Natural killer cell (primary cell): Measurements from ENCODE around the gene RHOD. TPM values are rescaled to one million over a fixed set of nuclear protein-coding genes. Genes with fewer than 3 reads are reported as not detected.

Source experiments
- ATAC-seq, 3 donors: fragments of 150-1000 bp in 2 of 3; fragments of 200-7000 bp in 1 of 3; cut with Tn5 transposase; 1 replicate in 1 of 3; 2 replicates in 2 of 3; pipeline ENCODE4 v1.10.0; 2021; ENCODE audit warnings: mild to moderate bottlenecking in 2 of 3, moderate library complexity in 2 of 3
- DNase-seq, 2 donors: peaks; one replicate each; pipeline versions ENCODE4 v3.0.0 to v3.0.0-alpha.2; 2013 to 2021; ENCODE audit warnings: mixed read lengths in 1 of 2
- H3K27ac ChIP-seq: one replicate; pipeline ENCODE4 v1.5.1; 2013; ENCODE audit warnings: mild to moderate bottlenecking, low read length
- H3K27me3 ChIP-seq: one replicate; pipeline ENCODE4 v1.6.1; 2013; ENCODE audit warnings: low read length; ENCODE audit not compliant: control insufficient read depth, insufficient read depth
- H3K36me3 ChIP-seq: one replicate; pipeline ENCODE4 v1.6.1; 2013; ENCODE audit warnings: low read length; ENCODE audit not compliant: control insufficient read depth, insufficient read depth
- H3K4me1 ChIP-seq: one replicate; pipeline ENCODE4 v1.6.1; 2013; ENCODE audit warnings: low read length; ENCODE audit not compliant: control insufficient read depth, insufficient read depth
- H3K4me3 ChIP-seq: one replicate; pipeline ENCODE4 v1.5.1; 2013; ENCODE audit warnings: low read length
- H3K9me3 ChIP-seq: one replicate; pipeline ENCODE4 v1.6.1; 2013; ENCODE audit warnings: low read length; ENCODE audit not compliant: control insufficient read depth, insufficient read depth
- H3K27ac Mint-ChIP-seq, 2 donors: one replicate each; pipeline ENCODE4 v1.8.0; 2022; ENCODE audit warnings: mild to moderate bottlenecking in 2 of 2, mixed read lengths in 2 of 2, moderate library complexity in 1 of 2
- H3K27me3 Mint-ChIP-seq, 2 donors: one replicate each; pipeline ENCODE4 v1.8.0; 2022; ENCODE audit warnings: low read depth in 2 of 2, mixed read lengths in 2 of 2
- H3K36me3 Mint-ChIP-seq: one replicate; pipeline ENCODE4 v1.8.0; 2022; ENCODE audit warnings: mixed read lengths
- H3K4me1 Mint-ChIP-seq, 2 donors: one replicate each; pipeline ENCODE4 v1.8.0; 2022; ENCODE audit warnings: mixed read lengths in 2 of 2
- H3K4me3 Mint-ChIP-seq: one replicate; pipeline ENCODE4 v1.8.0; 2022; ENCODE audit warnings: mild to moderate bottlenecking, moderate library complexity, mixed read lengths
- H3K9me3 Mint-ChIP-seq, 2 donors: one replicate each; pipeline ENCODE4 v1.8.0; 2022; ENCODE audit warnings: mixed read lengths in 2 of 2
- WGBS: methylation state at CpG from one replicate; pipeline ENCODE4 v1.1.7; 2013; ENCODE audit warnings: missing lambda C conversion rate; ENCODE audit not compliant: insufficient coverage; 5-methylcytosine and 5-hydroxymethylcytosine counted together
- intact Hi-C: fragments of 100-400 bp; cut with micrococcal nuclease; formaldehyde crosslinking; loops from one replicate; pipeline ENCODE4 v1.14.2; 2022
- total RNA-seq, 4 donors: library from RNA; stranded (reverse); fragments of 120-200 nt in 1 of 4; gene quantifications; one replicate each; pipeline versions ENCODE4 v1.2.3 to v1.2.4, GENCODE V29; 2013 to 2022
- TF ChIP-seq, protein P1 (sequence below): fragments of 200-600 bp; IDR thresholded peaks from one replicate; pipeline ENCODE4 v1.8.0; 2022; ENCODE audit warnings: antibody characterized with exemption

RHOD gene
- total RNA-seq, 3 donors from 2014 or later (not counting 1 experiment from before 2014, with no cell fraction given): not detected

DNA sequence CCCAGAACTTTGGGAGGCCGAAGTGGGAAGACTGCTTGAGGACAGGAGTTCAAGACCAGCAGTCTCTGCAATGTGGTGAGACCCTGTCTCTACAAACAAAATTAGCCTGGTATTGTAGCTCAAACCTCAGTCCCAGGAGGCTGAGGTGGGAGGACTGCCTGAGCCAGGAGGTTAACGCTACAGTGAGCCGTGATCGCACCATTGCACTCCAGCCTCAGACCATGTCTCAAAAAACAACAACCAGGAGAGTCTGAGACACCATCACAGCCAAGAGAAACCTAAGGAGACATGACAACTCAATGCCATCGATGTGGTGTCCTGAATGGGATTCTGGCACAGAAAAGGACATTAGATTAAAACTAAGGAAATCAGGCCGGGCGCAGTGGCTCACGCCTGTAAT is 34.1 kb downstream of the RHOD start:
- Histone ChIP-seq H3K27ac (no peak overlapping the region), H3K36me3 (no peaks in the 10 kb centered on the region), H3K4me3 (no peak overlapping the region), H3K9me3 (no peaks in the 10 kb centered on the region), H3K4me1 (no peaks in the 10 kb centered on the region), H3K27me3 (no peaks in the 10 kb centered on the region)
- no peak overlapping the region for H3K4me3 Mint-ChIP-seq
- H3K36me3 Mint-ChIP-seq: no peaks in the 10 kb centered on the region
- DNase-seq (no peak), ATAC-seq (no peak)
- intact Hi-C loops: no loop called here
- TF ChIP-seq, protein P1, sequence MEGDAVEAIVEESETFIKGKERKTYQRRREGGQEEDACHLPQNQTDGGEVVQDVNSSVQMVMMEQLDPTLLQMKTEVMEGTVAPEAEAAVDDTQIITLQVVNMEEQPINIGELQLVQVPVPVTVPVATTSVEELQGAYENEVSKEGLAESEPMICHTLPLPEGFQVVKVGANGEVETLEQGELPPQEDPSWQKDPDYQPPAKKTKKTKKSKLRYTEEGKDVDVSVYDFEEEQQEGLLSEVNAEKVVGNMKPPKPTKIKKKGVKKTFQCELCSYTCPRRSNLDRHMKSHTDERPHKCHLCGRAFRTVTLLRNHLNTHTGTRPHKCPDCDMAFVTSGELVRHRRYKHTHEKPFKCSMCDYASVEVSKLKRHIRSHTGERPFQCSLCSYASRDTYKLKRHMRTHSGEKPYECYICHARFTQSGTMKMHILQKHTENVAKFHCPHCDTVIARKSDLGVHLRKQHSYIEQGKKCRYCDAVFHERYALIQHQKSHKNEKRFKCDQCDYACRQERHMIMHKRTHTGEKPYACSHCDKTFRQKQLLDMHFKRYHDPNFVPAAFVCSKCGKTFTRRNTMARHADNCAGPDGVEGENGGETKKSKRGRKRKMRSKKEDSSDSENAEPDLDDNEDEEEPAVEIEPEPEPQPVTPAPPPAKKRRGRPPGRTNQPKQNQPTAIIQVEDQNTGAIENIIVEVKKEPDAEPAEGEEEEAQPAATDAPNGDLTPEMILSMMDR: no peak
- H3K27ac Mint-ChIP-seq: no peak overlapping the region
- no peaks in the 10 kb centered on the region for H3K4me1 Mint-ChIP-seq
- no peaks in the 10 kb centered on the region for H3K9me3 Mint-ChIP-seq
- WGBS: 89% methylated on average over 8 of the region's 8 CpGs
- no peaks in the 10 kb centered on the region for H3K27me3 Mint-ChIP-seq

DNA sequence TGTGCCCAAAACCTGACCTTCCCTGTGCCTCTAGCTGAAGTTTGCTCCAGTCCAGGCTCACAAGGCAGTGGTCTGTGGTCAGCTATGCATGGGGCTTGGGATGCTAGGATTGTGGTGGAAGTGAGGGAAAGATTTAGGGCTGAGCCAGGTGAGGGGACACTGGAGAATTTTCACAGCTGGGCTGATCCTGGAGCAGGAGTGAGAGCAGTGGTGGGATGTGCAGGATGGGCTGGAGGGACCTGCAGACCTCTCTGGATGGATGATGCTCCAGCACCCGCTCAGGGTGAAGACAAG is 38.5 kb downstream of the RHOD start:
- 95% methylated on average over 1 of the region's 1 CpG for WGBS
- intact Hi-C loops: no loop called here

DNA sequence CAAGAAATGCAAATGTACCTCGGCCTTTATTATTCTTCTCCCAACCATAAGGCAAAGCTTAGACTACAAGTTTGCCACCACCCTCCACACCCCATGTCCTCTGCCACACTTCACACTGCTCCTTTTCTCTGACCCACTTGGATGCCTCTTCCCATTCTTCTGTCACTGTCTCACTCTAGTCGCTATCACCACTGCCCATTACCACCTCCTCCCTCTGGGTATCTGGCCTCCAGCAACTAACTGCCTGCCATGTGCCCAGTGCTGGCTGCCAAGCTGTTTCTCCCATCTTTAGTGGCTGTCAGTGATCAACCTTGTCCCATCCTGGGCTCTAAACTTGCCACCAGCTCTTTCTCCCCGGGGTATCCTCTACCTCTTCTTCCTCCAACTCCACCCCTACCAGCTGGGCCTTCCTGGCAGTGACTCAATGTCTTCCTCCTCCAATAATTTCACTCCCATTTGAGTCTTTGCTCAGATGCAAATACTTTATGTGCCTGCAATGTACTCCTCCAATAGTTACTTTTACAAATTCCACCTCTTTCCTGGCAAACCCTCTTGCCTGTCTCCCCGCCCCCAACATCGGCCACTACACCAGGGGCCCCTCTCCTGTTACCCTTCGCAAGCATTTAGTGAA is 42.3 kb downstream of the RHOD start:
- Histone ChIP-seq H3K4me3 (no peak overlapping the region), H3K27me3 (no peaks in the 10 kb centered on the region), H3K36me3 (no peaks in the 10 kb centered on the region), H3K27ac (no peak overlapping the region), H3K9me3 (no peaks in the 10 kb centered on the region), H3K4me1 (peaks cover 9% of the 10 kb centered on the region)
- H3K27me3 Mint-ChIP-seq: no peaks in the 10 kb centered on the region
- no peak overlapping the region for H3K4me3 Mint-ChIP-seq
- TF ChIP-seq, protein P1: no peak
- WGBS: 86% methylated on average over 6 of the region's 6 CpGs
- H3K27ac Mint-ChIP-seq: peak overlapping the region in 1 of 2 donors; percentile 56
- H3K9me3 Mint-ChIP-seq: no peaks in the 10 kb centered on the region
- DNase-seq (no peak), ATAC-seq (no peak)
- H3K36me3 Mint-ChIP-seq: no peaks in the 10 kb centered on the region
- intact Hi-C loops: no loop called here
- H3K4me1 Mint-ChIP-seq: peaks cover 10 to 20% of the 10 kb centered on the region in 2 donors

More for the DNA sequence above, 38.5 kb downstream of the RHOD start:
- peaks cover 5% of the 10 kb centered on the region for H3K4me1 ChIP-seq
- no peak overlapping the region for H3K4me3 ChIP-seq
- no peak overlapping the region for H3K27ac ChIP-seq
- H3K4me3 Mint-ChIP-seq: no peak overlapping the region
- H3K27ac Mint-ChIP-seq: no peak overlapping the region
- DNase-seq (no peak), ATAC-seq (no peak)
- H3K4me1 Mint-ChIP-seq: peaks cover 5 to 12% of the 10 kb centered on the region in 2 donors
- H3K9me3 Mint-ChIP-seq: no peaks in the 10 kb centered on the region
- H3K9me3 ChIP-seq: no peaks in the 10 kb centered on the region
- TF ChIP-seq, protein P1: no peak
- no peaks in the 10 kb centered on the region for H3K36me3 ChIP-seq
- H3K27me3 Mint-ChIP-seq: no peaks in the 10 kb centered on the region
- no peaks in the 10 kb centered on the region for H3K27me3 ChIP-seq
- H3K36me3 Mint-ChIP-seq: no peaks in the 10 kb centered on the region

DNA sequence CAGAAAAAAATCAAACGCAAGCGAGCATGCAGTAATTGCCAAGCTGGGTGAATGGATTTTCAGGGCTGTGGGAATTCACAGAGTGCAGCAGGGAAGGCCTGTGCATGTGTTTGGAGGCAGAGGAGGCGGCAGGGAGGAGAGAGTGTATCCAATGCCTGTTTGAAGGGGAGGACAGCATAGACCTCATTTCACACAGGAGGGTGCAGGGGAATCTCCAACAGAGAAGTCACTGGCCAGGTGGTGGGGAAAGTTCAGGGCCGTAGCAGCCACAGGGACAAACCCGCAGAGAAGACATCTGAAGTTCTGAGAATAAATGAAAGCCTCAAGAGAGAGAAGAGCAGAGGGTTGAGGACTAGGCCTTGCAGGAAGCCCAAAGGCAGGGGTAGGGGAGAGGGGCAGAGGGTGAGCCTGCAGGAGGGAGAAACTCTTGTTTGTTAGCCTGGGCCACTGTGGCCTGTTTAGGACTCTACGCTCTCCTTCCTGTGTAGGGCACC is 43.2 kb downstream of the RHOD start:
- H3K36me3 ChIP-seq: no peaks in the 10 kb centered on the region
- peak overlapping the region in 1 of 2 donors; percentile 22 for H3K27ac Mint-ChIP-seq
- H3K4me3 ChIP-seq: no peak overlapping the region
- no peaks in the 10 kb centered on the region for H3K9me3 ChIP-seq
- no peaks in the 10 kb centered on the region for H3K27me3 ChIP-seq
- intact Hi-C loops: no loop called here
- peak in 1 of 3 donors; percentile 20 for ATAC-seq
- H3K27me3 Mint-ChIP-seq: no peaks in the 10 kb centered on the region
- no peak overlapping the region for H3K4me3 Mint-ChIP-seq
- no peak overlapping the region for H3K27ac ChIP-seq
- 67% methylated on average over 6 of the region's 6 CpGs for WGBS
- peaks cover 9% of the 10 kb centered on the region for H3K4me1 ChIP-seq
- H3K36me3 Mint-ChIP-seq: no peaks in the 10 kb centered on the region
- H3K9me3 Mint-ChIP-seq: no peaks in the 10 kb centered on the region
- no peak for DNase-seq
- peaks cover 12 to 23% of the 10 kb centered on the region in 2 donors for H3K4me1 Mint-ChIP-seq
- TF ChIP-seq, protein P1: no peak
